Progenitor cell of endocrine pancreas (in vitro differentiated cells): ENCODE data around the gene TTC33. TPM values are rescaled to one million over a fixed set of nuclear protein-coding genes. Genes with fewer than 3 reads are reported as not detected.

ENCODE experiments used
- DNase-seq: peaks from one replicate; pipeline ENCODE4 v3.0.0; 2021; ENCODE audit warnings: low spot score; ENCODE audit not compliant: unreplicated experiment
- H3K27ac Mint-ChIP-seq: 2 replicates; pipeline ENCODE4 v1.8.0; 2021; ENCODE audit warnings: mild to moderate bottlenecking, moderate library complexity, mixed read lengths
- H3K27me3 Mint-ChIP-seq: 2 replicates; pipeline ENCODE4 v1.8.0; 2021; ENCODE audit warnings: mixed read lengths
- H3K36me3 Mint-ChIP-seq: 2 replicates; pipeline ENCODE4 v1.8.0; 2022; ENCODE audit warnings: mixed read lengths; ENCODE audit not compliant: insufficient read depth
- H3K4me1 Mint-ChIP-seq: 2 replicates; pipeline ENCODE4 v1.8.0; 2021; ENCODE audit warnings: low read depth, mixed read lengths
- H3K4me3 Mint-ChIP-seq: 2 replicates; pipeline ENCODE4 v1.8.0; 2021; ENCODE audit warnings: low read depth, mild to moderate bottlenecking, moderate library complexity, mixed read lengths
- H3K9me3 Mint-ChIP-seq: 2 replicates; pipeline ENCODE4 v1.8.0; 2021; ENCODE audit warnings: low read depth, mixed read lengths
- CTCF ChIP-seq: fragments of 200-600 bp; sonication (generic); IDR thresholded peaks from one replicate; pipeline ENCODE4 v1.5.0; 2021; ENCODE audit warnings: antibody characterized with exemption, mild to moderate bottlenecking; ENCODE audit not compliant: unreplicated experiment
- total RNA-seq: library from RNA; stranded (reverse); gene quantifications from 2 replicates; pipeline ENCODE4 v1.2.1, GENCODE V29; 2021

The TTC33 gene
- total RNA-seq, 1 donor from 2014 or later = 25.4 TPM

GRCh38 chr5:40778133-40778532 lies 22.4 kb upstream of the TTC33 start:
- H3K4me3 Mint-ChIP-seq = no peak overlapping the region
- no peak for TF ChIP-seq CTCF
- H3K27me3 Mint-ChIP-seq = no peaks in the 10 kb centered on the region
- H3K9me3 Mint-ChIP-seq = no peaks in the 10 kb centered on the region
- H3K4me1 Mint-ChIP-seq = peaks cover 7% of the 10 kb centered on the region
- H3K36me3 Mint-ChIP-seq = peaks cover 13% of the 10 kb centered on the region
- DNase-seq = no peak
- H3K27ac Mint-ChIP-seq = no peak overlapping the region

DNA sequence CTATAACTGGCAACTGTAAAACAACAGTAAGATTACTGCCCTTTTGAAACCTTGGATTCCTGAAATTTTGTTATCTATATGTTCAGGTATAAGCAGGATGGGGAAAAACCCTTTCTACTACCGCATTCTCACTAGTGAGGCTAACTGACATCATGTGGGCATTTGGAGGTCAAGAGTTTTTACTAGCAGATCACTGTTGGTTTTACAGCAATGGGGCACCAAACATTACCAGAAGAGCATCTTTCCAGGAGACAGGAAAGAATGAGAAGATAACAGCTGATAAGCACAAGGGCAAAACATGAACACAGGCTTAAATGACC lies 20.9 kb upstream of the TTC33 start:
- no peak for TF ChIP-seq CTCF
- no peak for DNase-seq
- H3K27me3 Mint-ChIP-seq = no peaks in the 10 kb centered on the region
- H3K4me3 Mint-ChIP-seq = no peak overlapping the region
- H3K4me1 Mint-ChIP-seq = peaks cover 3% of the 10 kb centered on the region
- H3K36me3 Mint-ChIP-seq = peaks cover 18% of the 10 kb centered on the region
- no peak overlapping the region for H3K27ac Mint-ChIP-seq
- no peaks in the 10 kb centered on the region for H3K9me3 Mint-ChIP-seq

DNA sequence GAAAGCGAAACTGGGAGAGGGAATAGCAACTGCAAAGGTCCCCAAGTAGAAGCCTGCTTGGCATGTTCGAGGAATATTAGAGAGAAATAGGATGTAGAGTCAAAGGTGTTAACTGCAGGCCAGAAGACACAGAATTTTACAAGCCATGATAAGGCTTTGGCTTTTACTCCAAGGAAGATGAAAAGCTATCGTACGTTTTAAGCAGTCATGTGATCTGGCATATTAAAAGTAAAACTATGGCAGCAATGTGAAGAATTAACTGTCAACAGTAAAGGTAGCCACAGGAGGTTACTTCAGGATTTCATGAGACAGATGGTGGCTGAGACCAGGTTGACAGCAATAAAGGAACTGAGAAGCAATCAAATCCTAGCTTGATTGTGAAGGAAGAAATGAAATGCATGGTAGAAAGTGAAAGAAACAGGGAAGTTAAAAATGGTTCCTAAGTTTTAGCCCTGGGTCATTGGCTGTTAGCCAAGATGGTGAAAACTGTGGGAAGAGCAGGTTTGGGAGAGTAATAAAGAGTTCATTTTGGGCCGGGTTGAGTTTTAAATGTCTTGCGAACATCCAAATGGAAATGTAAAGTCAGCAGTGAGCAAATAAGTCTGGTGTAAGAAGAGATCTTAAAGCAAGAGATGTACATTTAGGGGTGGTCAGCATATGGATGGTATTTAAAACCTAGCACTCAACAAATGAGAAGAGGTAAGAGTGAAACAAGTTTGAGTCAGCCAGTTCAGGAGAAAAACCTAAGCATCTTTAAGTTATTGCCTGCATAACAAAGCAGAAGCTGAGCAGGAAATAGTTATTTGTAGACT lies 20.3 kb upstream of the TTC33 start:
- Mint-ChIP-seq H3K9me3 (no peaks in the 10 kb centered on the region), H3K36me3 (peaks cover 17% of the 10 kb centered on the region), H3K4me1 (peaks cover 2% of the 10 kb centered on the region), H3K4me3 (no peak overlapping the region), H3K27me3 (no peaks in the 10 kb centered on the region), H3K27ac (no peak overlapping the region)
- TF ChIP-seq CTCF = no peak
- DNase-seq = no peak

DNA sequence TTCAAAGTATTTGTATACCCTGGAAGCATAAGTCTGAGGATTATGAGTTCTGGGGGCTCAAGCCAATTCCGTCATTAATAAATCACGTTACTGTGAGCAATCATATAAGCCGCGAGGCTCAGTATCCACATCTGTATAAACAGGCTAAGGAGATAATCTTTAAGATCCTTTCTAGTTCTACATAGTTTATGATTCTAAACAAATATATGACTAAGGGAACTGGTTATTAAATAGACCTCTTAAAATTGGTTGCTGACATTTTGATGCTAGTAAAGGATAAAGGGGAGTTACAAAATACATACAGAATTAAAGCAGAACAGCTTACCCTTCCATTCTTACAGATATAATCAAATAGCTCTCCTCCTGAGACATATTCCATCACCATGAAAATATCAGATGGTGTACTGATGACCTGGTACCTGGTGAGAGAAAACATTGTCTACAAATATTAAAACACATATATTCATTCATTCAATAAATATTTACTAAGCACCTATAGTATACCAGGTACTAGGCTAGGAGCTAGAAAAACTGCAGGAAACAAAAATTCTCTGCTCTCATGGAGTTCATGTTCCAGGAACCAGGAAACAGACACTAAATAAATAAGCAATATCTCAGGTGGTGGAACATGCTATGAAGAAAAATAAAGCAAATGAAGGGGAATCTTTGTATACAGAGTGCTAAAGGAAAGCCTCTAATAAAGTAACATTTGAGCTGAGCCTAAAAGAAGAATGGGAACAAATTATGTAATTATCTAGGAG lies 19.5 kb upstream of the TTC33 start:
- H3K4me3 Mint-ChIP-seq = no peak overlapping the region
- no peaks in the 10 kb centered on the region for H3K9me3 Mint-ChIP-seq
- H3K27ac Mint-ChIP-seq = no peak overlapping the region
- no peak for TF ChIP-seq CTCF
- H3K27me3 Mint-ChIP-seq = no peaks in the 10 kb centered on the region
- no peak for DNase-seq
- H3K36me3 Mint-ChIP-seq = peaks cover 18% of the 10 kb centered on the region
- H3K4me1 Mint-ChIP-seq = no peaks in the 10 kb centered on the region

GRCh38 chr5:40774623-40775022 lies 18.9 kb upstream of the TTC33 start:
- H3K9me3 Mint-ChIP-seq = no peaks in the 10 kb centered on the region
- H3K4me1 Mint-ChIP-seq = no peaks in the 10 kb centered on the region
- no peak for DNase-seq
- no peak overlapping the region for H3K4me3 Mint-ChIP-seq
- no peak overlapping the region for H3K27ac Mint-ChIP-seq
- H3K36me3 Mint-ChIP-seq = peaks cover 18% of the 10 kb centered on the region
- H3K27me3 Mint-ChIP-seq = no peaks in the 10 kb centered on the region
- TF ChIP-seq CTCF = no peak
